MM.1S (cell line): ENCODE results near the gene CBR3.

Experiments
- EZH2 ChIP-seq: fragments of 300-600 bp; sonication (generic); optimal IDR thresholded peaks from 2 replicates; pipeline ENCODE3; 2017; ENCODE audit warnings: low read depth, mild to moderate bottlenecking, antibody characterized with exemption, low read length, mixed read lengths
- TF ChIP-seq, protein P1 (sequence below): fragments of 300-600 bp; sonication (generic); IDR thresholded peaks from 2 replicates; pipeline ENCODE4 v1.5.1; 2016; ENCODE audit warnings: antibody characterized with exemption, low read length, mixed read lengths

DNA sequence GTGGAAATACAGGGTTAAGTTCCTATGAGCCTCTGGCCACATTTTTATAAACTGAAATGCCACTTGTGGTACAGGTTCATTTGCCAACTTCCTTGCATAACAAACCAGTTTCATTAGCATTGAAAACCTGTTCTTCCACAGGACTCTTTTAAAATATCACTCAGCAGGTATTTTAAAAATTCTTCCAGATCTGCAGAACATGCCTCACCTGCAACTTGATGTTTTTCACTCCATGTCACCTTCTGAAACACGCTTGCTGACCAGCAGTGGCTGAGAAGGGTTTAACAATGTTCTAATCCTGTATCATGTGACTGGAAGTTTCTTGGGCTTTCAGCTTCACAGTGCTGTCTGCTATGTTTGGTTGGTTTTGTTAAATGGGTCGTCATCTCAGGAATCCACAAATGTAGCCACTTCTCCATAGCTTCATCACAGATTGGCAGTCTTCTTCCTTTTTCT lies 17.6 kb upstream of the CBR3 start:
- TF ChIP-seq, protein P1, sequence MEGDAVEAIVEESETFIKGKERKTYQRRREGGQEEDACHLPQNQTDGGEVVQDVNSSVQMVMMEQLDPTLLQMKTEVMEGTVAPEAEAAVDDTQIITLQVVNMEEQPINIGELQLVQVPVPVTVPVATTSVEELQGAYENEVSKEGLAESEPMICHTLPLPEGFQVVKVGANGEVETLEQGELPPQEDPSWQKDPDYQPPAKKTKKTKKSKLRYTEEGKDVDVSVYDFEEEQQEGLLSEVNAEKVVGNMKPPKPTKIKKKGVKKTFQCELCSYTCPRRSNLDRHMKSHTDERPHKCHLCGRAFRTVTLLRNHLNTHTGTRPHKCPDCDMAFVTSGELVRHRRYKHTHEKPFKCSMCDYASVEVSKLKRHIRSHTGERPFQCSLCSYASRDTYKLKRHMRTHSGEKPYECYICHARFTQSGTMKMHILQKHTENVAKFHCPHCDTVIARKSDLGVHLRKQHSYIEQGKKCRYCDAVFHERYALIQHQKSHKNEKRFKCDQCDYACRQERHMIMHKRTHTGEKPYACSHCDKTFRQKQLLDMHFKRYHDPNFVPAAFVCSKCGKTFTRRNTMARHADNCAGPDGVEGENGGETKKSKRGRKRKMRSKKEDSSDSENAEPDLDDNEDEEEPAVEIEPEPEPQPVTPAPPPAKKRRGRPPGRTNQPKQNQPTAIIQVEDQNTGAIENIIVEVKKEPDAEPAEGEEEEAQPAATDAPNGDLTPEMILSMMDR: no peak
- no peak for TF ChIP-seq EZH2
